Caco-2 (cell line): ENCODE data around the gene SRPK2. TPM values are rescaled to one million over a fixed set of nuclear protein-coding genes. Genes with fewer than 3 reads are reported as not detected.

Experiments used
- BruUV-seq: library from RNA; stranded (reverse); fragments of 400-500 nt; replicated peaks from 2 replicates; lab custom pipeline; 2021; lab: Mats Ljungman, UMichigan
- CTCF ChIA-PET: fragments of 300-600 bp; sonication (Branson Sonifier 250); formaldehyde crosslinking; loops from one replicate; lab custom pipeline; 2022; ENCODE audit warnings: antibody characterized with exemption; lab: Charles Lee
- POLR2A ChIA-PET: fragments of 300-600 bp; sonication (Branson Sonifier 250); formaldehyde crosslinking; loops from one replicate; lab custom pipeline; 2022; ENCODE audit warnings: antibody characterized with exemption; lab: Charles Lee
- DNase-seq, 2 experiments: peaks; one replicate each; pipeline versions ENCODE4 v3.0.0 to v3.0.0-alpha.2; 2020 to 2022
- H3K27me3 ChIP-seq: replicated peaks from 2 replicates; pipeline ENCODE4 v1.6.0; 2011; ENCODE audit warnings: low read length; ENCODE audit not compliant: control insufficient read depth, insufficient read depth
- H3K36me3 ChIP-seq: 2 replicates; pipeline ENCODE4 v1.5.1; 2011; ENCODE audit warnings: low read length; ENCODE audit not compliant: control insufficient read depth, insufficient read depth
- H3K4me1 ChIP-seq: fragments of 250-450 bp; sonication (Bioruptor Pico); 2 replicates; pipeline ENCODE4 v1.5.1; 2020; ENCODE audit warnings: mild to moderate bottlenecking
- H3K4me3 ChIP-seq: 2 replicates; pipeline ENCODE4 v1.5.1; 2011; ENCODE audit warnings: low read depth, mild to moderate bottlenecking, control low read depth, low read length
- H3K9me3 ChIP-seq: fragments of 250-450 bp; sonication (Bioruptor Pico); 2 replicates; pipeline ENCODE4 v1.5.1; 2020; ENCODE audit warnings: mild to moderate bottlenecking, moderate library complexity
- H3K27ac Mint-ChIP-seq: one replicate; pipeline ENCODE4 v1.8.0; 2022; ENCODE audit warnings: mixed read lengths; ENCODE audit not compliant: unreplicated experiment
- H3K27me3 Mint-ChIP-seq: one replicate; pipeline ENCODE4 v1.8.0; 2022; ENCODE audit warnings: mixed read lengths; ENCODE audit not compliant: insufficient read depth, unreplicated experiment
- H3K36me3 Mint-ChIP-seq: one replicate; pipeline ENCODE4 v1.8.0; 2022; ENCODE audit warnings: mild to moderate bottlenecking, mixed read lengths; ENCODE audit not compliant: insufficient read depth, unreplicated experiment
- H3K4me1 Mint-ChIP-seq: one replicate; pipeline ENCODE4 v1.8.0; 2022; ENCODE audit warnings: low read depth, mixed read lengths; ENCODE audit not compliant: unreplicated experiment
- H3K4me3 Mint-ChIP-seq: one replicate; pipeline ENCODE4 v1.8.0; 2022; ENCODE audit warnings: mild to moderate bottlenecking, moderate library complexity, mixed read lengths; ENCODE audit not compliant: unreplicated experiment
- H3K9me3 Mint-ChIP-seq: one replicate; pipeline ENCODE4 v1.8.0; 2022; ENCODE audit warnings: mixed read lengths; ENCODE audit not compliant: unreplicated experiment
- intact Hi-C: fragments of 100-400 bp; cut with micrococcal nuclease; formaldehyde crosslinking; loops from one replicate; pipeline ENCODE4 v1.10.0; 2022; ENCODE audit not compliant: unreplicated experiment
- total RNA-seq: library from RNA; stranded (reverse); gene quantifications from 2 replicates; pipeline ENCODE4 v1.2.3, GENCODE V29; 2022
- TF ChIP-seq, protein P1 (sequence below), 2 experiments: fragments of 200-600 bp in 1 of 2; IDR thresholded peaks; 1 replicate in 1 of 2; 2 replicates in 1 of 2; pipeline versions ENCODE4 v1.5.1 to v1.8.0; 2011 to 2022; ENCODE audit warnings: antibody characterized with exemption in 1 of 2, control low read depth in 1 of 2, inconsistent platforms in 1 of 2, low read depth in 1 of 2, low read length in 1 of 2, mild to moderate bottlenecking in 1 of 2, moderate library complexity in 1 of 2; ENCODE audit not compliant: insufficient read depth in 1 of 2, severe bottlenecking in 1 of 2, unreplicated experiment in 1 of 2

SRPK2 gene
- total RNA-seq, 1 experiment from 2014 or later: 39.9 TPM

DNA sequence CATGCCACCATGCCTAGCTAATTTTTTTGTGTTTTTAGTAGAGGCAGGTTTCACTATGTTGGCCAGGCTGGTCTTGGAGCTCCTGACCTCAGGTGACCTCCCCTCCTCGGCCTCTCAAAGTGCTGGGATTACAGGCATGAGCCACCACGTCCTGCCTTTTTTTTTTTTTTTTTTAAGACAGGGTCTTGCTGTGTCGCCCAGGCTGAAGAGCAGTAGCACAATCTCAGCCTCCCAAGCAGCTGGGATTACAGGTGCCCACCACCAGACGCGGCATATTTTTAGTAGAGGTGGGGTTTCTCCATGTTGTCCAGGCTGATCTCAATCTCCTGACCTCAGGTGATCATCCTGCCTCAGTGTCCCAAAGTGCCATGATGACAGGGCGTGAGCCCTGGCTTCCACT is 14.4 kb upstream of the SRPK2 start:
- Mint-ChIP-seq H3K27ac (no peak overlapping the region), H3K4me3 (no peak overlapping the region), H3K27me3 (no peaks in the 10 kb centered on the region), H3K9me3 (no peaks in the 10 kb centered on the region), H3K36me3 (no peaks in the 10 kb centered on the region), H3K4me1 (no peaks in the 10 kb centered on the region)
- CTCF ChIA-PET: no interaction called here
- POLR2A ChIA-PET: no interaction called here
- Histone ChIP-seq H3K36me3 (no peaks in the 10 kb centered on the region), H3K4me1 (no peaks in the 10 kb centered on the region), H3K9me3 (no peaks in the 10 kb centered on the region), H3K27me3 (no peaks in the 10 kb centered on the region), H3K4me3 (no peak overlapping the region)
- no peak for DNase-seq
- TF ChIP-seq, protein P1, sequence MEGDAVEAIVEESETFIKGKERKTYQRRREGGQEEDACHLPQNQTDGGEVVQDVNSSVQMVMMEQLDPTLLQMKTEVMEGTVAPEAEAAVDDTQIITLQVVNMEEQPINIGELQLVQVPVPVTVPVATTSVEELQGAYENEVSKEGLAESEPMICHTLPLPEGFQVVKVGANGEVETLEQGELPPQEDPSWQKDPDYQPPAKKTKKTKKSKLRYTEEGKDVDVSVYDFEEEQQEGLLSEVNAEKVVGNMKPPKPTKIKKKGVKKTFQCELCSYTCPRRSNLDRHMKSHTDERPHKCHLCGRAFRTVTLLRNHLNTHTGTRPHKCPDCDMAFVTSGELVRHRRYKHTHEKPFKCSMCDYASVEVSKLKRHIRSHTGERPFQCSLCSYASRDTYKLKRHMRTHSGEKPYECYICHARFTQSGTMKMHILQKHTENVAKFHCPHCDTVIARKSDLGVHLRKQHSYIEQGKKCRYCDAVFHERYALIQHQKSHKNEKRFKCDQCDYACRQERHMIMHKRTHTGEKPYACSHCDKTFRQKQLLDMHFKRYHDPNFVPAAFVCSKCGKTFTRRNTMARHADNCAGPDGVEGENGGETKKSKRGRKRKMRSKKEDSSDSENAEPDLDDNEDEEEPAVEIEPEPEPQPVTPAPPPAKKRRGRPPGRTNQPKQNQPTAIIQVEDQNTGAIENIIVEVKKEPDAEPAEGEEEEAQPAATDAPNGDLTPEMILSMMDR (IDR thresholded peaks at IDR 0.05; ENCODE audit: insufficient read depth in 1 of 2, low read depth in 1 of 2, low read length in 1 of 2, severe bottlenecking in 1 of 2, unreplicated experiment in 1 of 2): no peak
- BruUV-seq: no TSS peak
- intact Hi-C loops: no loop called here

DNA sequence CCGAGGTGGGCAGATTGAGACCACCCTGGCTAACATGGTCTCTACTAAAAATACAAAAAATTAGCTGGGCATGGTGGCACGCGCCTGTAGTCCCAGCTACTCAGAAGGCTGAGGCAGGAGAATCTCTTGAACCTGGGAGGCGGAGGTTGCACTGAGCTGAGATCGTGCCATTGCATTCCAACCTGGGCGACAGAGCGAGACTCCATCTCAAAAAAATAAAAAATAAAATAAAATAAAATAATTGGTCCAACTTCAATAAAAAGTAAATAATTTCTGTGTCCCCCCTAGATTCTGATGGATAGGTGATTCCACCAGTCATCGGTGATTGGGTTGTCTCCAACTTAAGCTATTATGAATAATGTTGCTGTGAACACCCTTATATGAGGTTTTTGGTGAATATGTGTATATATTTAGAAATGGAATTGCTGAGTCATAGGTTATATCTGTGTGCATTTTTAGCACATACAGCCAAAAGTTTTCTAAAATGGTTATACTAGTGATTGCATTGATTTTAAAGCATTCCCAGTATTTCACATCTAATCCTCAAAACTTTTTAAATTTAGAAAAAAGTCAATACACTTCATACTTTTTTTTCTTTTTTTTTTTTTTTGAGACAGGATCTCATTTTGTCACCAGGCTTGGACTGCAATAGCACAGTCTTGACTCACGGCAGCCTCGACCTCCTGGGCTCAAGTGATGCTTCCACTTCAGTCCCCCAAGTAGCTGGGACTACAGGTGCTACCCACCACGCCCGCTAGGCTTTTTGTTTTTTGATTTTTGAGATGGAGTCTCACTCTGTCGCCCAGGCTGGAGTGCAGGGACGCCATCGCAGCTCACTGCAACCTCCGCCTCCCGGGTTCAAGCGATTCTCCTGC is 13.7 kb upstream of the SRPK2 start:
- Mint-ChIP-seq H3K4me3 (no peak overlapping the region), H3K27me3 (no peaks in the 10 kb centered on the region), H3K4me1 (no peaks in the 10 kb centered on the region), H3K27ac (no peak overlapping the region), H3K36me3 (no peaks in the 10 kb centered on the region), H3K9me3 (no peaks in the 10 kb centered on the region)
- TF ChIP-seq, protein P1 (IDR thresholded peaks at IDR 0.05; ENCODE audit: insufficient read depth in 1 of 2, low read depth in 1 of 2, low read length in 1 of 2, severe bottlenecking in 1 of 2, unreplicated experiment in 1 of 2): no peak
- no peaks in the 10 kb centered on the region for H3K36me3 ChIP-seq
- DNase-seq: no peak
- CTCF ChIA-PET: interaction anchor here (1.0 to 1.5 kb wide), 2 partner anchors 12 to 28 kb away, joined by 3 to 6 read pairs; no protein-coding TSS in a partner anchor
- no peak overlapping the region for H3K4me3 ChIP-seq
- no peaks in the 10 kb centered on the region for H3K27me3 ChIP-seq
- POLR2A ChIA-PET: no interaction called here
- intact Hi-C loops: no loop called here
- H3K4me1 ChIP-seq: no peaks in the 10 kb centered on the region
- no TSS peak for BruUV-seq
- no peaks in the 10 kb centered on the region for H3K9me3 ChIP-seq

GRCh38 chr7:105399043-105399725 is 10.5 kb upstream of the SRPK2 start:
- Histone ChIP-seq H3K36me3 (no peaks in the 10 kb centered on the region), H3K4me3 (no peak overlapping the region), H3K4me1 (no peaks in the 10 kb centered on the region), H3K9me3 (no peaks in the 10 kb centered on the region), H3K27me3 (no peaks in the 10 kb centered on the region)
- DNase-seq: no peak
- intact Hi-C loops: no loop called here
- TF ChIP-seq, protein P1 (IDR thresholded peaks at IDR 0.05; ENCODE audit: insufficient read depth in 1 of 2, low read depth in 1 of 2, low read length in 1 of 2, severe bottlenecking in 1 of 2, unreplicated experiment in 1 of 2): peak in 1 of 2 experiments; percentile 25
- Mint-ChIP-seq H3K36me3 (no peaks in the 10 kb centered on the region), H3K4me3 (no peak overlapping the region), H3K4me1 (peaks cover 7% of the 10 kb centered on the region), H3K9me3 (no peaks in the 10 kb centered on the region), H3K27me3 (no peaks in the 10 kb centered on the region), H3K27ac (no peak overlapping the region)
- no TSS peak for BruUV-seq
- ChIA-PET CTCF (no interaction called here), POLR2A (interaction anchor here (0.5 kb wide), 1 partner anchor 870 kb away, joined by 3 read pairs; no protein-coding TSS in a partner anchor)
